ENCODE data around the gene UQCC5. TPM values are rescaled to one million over a fixed set of nuclear protein-coding genes. Genes with fewer than 3 reads are reported as not detected.

The UQCC5 gene
- total and polyA plus RNA-seq, 4 donors, result 3.3 to 39.9 (median 6.8) TPM

DNA sequence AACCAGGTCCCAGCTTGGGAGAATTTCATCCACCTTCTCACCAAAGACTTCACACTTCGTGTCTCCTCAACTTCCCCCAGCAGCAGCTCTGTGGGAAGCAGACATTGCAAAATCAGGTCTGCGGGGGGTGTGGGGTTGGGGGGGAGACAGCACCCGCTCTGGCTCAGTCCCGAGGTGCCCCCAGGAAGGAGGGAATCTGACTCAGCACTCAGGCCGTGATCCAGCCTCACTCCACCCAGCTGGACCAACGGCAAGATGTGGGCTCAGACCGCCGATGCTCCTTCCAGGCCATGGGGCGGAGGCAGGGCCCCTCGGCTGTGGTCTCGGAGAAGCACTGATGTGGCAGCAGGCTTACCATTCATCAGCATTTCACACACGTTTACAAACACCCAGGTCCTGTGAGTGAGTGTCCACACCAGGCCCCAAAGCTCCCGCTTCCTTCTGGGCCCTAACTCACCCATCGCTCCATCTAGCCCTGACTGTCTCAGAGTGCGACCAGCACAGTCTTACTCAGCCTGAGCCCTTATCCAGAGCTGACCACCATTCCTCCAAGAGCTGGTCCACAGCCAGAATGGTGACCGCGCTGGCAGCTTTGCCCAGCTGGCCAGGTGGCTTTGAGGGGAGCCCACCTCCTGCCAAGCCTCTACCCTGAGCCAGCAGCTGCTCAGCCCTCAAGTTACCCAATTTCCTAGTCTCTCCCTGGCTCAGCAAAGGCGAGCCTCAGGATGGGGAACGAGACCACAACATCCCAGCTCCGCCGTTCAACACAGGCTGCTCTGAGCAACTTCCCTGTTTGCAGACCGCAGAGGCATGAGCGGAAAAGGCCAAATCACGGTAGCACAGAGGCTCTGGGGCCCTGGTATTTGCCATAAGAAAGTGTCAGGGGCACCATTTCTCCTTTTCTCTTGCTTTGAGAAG, 38.0 kb upstream of the UQCC5 start:
- Histone ChIP-seq H3K9me3 (ENCODE audit: control insufficient read depth in 4 of 4, low read length in 3 of 4) (no peaks in the 10 kb centered on the region), H3K27me3 (ENCODE audit: control insufficient read depth in 4 of 4, insufficient read depth in 4 of 4, low read length in 3 of 4) (no peaks in the 10 kb centered on the region), H3K27ac (ENCODE audit: low read depth in 1 of 2, low read length in 2 of 2) (no peak overlapping the region), H3K4me3 (ENCODE audit: low read depth in 1 of 3, low read length in 3 of 3) (no peak overlapping the region), H3K36me3 (ENCODE audit: control insufficient read depth in 4 of 4, insufficient read depth in 3 of 4, low read depth in 1 of 4, low read length in 3 of 4) (no peaks in the 10 kb centered on the region), H3K9ac (ENCODE audit: low read depth in 1 of 2, low read length in 2 of 2) (no peak overlapping the region), H3K4me1 (ENCODE audit: control insufficient read depth in 4 of 4, insufficient read depth in 4 of 4, low read length in 3 of 4) (peaks cover 0 to 4% (median 0%) of the 10 kb centered on the region in 4 donors)
- DNase-seq (ENCODE audit: low spot score), result no peak
- WGBS, result 71% methylated on average over 24 of the region's 24 CpGs
- TF ChIP-seq FOXA1 (IDR thresholded peaks at IDR 0.05) (no peak), JUND (IDR thresholded peaks at IDR 0.05) (no peak), HNF4G (IDR thresholded peaks at IDR 0.05) (no peak), HNF4A (conservative IDR thresholded peaks at IDR 0.05) (no peak), FOXA2 (IDR thresholded peaks at IDR 0.05) (no peak), SP1 (IDR thresholded peaks at IDR 0.05) (no peak), RAD21 (IDR thresholded peaks at IDR 0.05) (no peak), RXRA (IDR thresholded peaks at IDR 0.05) (no peak), NR2F2 (IDR thresholded peaks at IDR 0.05) (no peak), GABPA (IDR thresholded peaks at IDR 0.05 in 1 of 2, conservative IDR thresholded peaks at IDR 0.05 in 1 of 2) (no peak), TAF1 (conservative IDR thresholded peaks at IDR 0.05) (no peak), EGR1 (IDR thresholded peaks at IDR 0.05; ENCODE audit: low read depth in 2 of 2) (no peak), YY1 (IDR thresholded peaks at IDR 0.05) (no peak)
- TF ChIP-seq, protein P1, sequence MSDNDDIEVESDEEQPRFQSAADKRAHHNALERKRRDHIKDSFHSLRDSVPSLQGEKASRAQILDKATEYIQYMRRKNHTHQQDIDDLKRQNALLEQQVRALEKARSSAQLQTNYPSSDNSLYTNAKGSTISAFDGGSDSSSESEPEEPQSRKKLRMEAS (IDR thresholded peaks at IDR 0.05), result no peak
- TF ChIP-seq, protein P2, sequence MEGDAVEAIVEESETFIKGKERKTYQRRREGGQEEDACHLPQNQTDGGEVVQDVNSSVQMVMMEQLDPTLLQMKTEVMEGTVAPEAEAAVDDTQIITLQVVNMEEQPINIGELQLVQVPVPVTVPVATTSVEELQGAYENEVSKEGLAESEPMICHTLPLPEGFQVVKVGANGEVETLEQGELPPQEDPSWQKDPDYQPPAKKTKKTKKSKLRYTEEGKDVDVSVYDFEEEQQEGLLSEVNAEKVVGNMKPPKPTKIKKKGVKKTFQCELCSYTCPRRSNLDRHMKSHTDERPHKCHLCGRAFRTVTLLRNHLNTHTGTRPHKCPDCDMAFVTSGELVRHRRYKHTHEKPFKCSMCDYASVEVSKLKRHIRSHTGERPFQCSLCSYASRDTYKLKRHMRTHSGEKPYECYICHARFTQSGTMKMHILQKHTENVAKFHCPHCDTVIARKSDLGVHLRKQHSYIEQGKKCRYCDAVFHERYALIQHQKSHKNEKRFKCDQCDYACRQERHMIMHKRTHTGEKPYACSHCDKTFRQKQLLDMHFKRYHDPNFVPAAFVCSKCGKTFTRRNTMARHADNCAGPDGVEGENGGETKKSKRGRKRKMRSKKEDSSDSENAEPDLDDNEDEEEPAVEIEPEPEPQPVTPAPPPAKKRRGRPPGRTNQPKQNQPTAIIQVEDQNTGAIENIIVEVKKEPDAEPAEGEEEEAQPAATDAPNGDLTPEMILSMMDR (IDR thresholded peaks at IDR 0.05; ENCODE audit: low read depth, low read length, missing input control), result no peak
- TF ChIP-seq, protein P3, sequence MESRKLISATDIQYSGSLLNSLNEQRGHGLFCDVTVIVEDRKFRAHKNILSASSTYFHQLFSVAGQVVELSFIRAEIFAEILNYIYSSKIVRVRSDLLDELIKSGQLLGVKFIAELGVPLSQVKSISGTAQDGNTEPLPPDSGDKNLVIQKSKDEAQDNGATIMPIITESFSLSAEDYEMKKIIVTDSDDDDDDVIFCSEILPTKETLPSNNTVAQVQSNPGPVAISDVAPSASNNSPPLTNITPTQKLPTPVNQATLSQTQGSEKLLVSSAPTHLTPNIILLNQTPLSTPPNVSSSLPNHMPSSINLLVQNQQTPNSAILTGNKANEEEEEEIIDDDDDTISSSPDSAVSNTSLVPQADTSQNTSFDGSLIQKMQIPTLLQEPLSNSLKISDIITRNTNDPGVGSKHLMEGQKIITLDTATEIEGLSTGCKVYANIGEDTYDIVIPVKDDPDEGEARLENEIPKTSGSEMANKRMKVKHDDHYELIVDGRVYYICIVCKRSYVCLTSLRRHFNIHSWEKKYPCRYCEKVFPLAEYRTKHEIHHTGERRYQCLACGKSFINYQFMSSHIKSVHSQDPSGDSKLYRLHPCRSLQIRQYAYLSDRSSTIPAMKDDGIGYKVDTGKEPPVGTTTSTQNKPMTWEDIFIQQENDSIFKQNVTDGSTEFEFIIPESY (IDR thresholded peaks at IDR 0.05), result no peak
- TF ChIP-seq, protein P4, sequence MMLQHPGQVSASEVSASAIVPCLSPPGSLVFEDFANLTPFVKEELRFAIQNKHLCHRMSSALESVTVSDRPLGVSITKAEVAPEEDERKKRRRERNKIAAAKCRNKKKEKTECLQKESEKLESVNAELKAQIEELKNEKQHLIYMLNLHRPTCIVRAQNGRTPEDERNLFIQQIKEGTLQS (IDR thresholded peaks at IDR 0.05), result no peak
- TF ChIP-seq, protein P5, sequence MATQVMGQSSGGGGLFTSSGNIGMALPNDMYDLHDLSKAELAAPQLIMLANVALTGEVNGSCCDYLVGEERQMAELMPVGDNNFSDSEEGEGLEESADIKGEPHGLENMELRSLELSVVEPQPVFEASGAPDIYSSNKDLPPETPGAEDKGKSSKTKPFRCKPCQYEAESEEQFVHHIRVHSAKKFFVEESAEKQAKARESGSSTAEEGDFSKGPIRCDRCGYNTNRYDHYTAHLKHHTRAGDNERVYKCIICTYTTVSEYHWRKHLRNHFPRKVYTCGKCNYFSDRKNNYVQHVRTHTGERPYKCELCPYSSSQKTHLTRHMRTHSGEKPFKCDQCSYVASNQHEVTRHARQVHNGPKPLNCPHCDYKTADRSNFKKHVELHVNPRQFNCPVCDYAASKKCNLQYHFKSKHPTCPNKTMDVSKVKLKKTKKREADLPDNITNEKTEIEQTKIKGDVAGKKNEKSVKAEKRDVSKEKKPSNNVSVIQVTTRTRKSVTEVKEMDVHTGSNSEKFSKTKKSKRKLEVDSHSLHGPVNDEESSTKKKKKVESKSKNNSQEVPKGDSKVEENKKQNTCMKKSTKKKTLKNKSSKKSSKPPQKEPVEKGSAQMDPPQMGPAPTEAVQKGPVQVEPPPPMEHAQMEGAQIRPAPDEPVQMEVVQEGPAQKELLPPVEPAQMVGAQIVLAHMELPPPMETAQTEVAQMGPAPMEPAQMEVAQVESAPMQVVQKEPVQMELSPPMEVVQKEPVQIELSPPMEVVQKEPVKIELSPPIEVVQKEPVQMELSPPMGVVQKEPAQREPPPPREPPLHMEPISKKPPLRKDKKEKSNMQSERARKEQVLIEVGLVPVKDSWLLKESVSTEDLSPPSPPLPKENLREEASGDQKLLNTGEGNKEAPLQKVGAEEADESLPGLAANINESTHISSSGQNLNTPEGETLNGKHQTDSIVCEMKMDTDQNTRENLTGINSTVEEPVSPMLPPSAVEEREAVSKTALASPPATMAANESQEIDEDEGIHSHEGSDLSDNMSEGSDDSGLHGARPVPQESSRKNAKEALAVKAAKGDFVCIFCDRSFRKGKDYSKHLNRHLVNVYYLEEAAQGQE (IDR thresholded peaks at IDR 0.05), result no peak

Data from liver (tissue), 9 donors.